Stimulated activated CD4-positive, alpha-beta T cell treated with anti-CD3 and anti-CD28 coated beads, Interleukin-4, amount 100 ng/mL, for 24 hours (primary cell): ENCODE data around the gene UXS1.
"Not testable (repeated sequence)": the region's sequence is repeated elsewhere in the genome, so short reads cannot be mapped to it uniquely, and the experiment has no call there.

Experiments
- DNase-seq: peaks from one replicate; pipeline ENCODE4 v3.0.0-alpha.2; 2020

Gene UXS1

DNA sequence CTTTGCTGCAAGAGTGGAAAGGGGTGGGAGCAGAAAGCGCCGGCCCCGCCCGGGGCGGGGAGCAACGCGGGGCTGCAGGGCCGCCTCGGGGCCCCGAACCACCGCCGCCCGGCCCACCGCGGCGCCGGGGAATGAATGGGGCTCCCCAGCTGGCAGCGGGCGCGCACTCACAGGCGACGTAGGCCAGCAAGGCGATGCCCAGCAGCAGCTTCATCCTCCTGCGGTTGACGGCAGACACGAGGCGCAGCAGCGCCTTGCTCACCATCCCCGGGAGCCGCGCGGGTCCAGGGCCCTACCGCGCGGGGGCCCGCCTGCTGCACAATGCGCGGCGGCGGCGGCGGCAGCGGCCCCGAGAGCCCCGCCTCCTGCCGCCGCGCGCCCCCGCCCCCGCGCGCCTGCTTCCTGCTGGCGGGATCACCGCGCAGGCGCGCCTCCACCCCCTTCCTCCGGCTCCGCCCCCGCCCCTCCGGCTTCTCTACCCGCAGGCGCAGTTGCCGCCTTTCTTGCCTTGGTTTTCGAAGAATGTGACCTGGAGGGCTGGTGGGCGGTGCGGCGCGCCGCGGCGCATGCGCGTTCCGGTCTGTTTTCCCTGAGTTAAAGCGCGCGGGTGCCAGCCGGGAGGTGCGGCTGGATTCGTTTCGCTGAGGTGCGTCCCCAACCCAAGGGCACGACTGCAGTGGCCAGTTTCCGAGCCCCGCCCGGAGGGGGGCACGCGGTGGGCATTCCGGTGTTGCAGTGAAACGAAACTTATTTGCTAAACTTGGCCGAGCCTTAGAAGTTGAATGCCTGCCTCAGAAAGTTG is at the start of gene UXS1:
Gene UXS1 (minus strand): TSS at position 325 of the 802 bp plus-strand sequence. CDS start 60 bp downstream, at position 265.
- peak; percentile 98 for DNase-seq

DNA sequence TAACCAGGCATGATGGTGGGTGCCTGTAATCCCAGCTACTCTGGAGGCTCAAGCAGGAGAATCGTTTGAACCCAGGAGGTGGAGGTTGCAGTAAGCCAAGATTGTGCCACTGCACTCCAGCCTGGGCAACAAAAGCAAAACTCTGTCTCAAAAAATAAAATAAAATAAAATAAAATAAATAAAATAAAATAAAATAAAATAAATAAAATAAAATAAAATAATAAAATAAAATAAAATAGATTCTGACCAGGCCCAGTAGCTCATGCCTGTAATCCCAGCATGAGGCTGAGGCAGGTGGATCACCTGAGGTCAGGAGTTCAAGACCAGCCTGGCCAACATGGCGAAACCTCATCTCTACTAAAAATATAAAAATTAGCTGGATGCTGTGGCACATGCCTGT is 45.4 kb upstream of the UXS1 start:
- not testable (repeated sequence) for DNase-seq

DNA sequence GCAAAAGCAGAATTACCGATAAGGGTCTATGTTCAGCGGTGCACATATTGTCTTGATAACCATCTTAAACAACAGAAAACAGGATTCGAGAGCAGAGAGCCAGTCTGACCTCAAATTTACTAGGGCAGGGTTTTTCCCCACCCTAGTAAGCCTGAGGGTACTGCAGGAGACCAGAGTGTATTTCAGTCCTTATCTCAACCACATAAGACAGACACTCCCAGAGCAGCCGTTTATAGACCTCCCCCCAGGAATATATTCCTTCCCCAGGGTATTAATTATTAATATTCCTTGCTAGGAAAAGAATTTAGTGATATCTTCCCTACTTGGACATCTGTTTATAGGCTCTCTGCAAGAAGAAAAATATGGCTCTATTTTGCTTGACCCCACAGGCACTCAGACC is 41.3 kb upstream of the UXS1 start:
- DNase-seq: not testable (repeated sequence)

DNA sequence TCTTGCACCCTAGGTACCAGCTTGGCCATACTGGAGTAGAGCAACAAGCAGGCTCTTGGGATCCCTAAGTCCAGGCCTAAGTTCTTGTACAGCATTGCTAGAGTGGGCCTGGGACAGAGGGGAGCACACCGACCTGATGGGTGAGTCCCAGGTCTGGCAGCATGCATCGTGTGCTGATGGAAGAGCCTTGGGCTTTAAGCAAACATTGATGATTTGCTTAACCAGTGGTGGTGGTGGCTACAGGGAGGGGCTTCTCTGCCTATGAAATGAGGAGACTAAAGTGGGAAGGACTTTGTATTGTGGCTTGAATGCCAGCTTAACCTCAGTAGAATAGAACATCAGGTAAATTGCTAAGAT is 39.2 kb upstream of the UXS1 start:
- no peak for DNase-seq

DNA sequence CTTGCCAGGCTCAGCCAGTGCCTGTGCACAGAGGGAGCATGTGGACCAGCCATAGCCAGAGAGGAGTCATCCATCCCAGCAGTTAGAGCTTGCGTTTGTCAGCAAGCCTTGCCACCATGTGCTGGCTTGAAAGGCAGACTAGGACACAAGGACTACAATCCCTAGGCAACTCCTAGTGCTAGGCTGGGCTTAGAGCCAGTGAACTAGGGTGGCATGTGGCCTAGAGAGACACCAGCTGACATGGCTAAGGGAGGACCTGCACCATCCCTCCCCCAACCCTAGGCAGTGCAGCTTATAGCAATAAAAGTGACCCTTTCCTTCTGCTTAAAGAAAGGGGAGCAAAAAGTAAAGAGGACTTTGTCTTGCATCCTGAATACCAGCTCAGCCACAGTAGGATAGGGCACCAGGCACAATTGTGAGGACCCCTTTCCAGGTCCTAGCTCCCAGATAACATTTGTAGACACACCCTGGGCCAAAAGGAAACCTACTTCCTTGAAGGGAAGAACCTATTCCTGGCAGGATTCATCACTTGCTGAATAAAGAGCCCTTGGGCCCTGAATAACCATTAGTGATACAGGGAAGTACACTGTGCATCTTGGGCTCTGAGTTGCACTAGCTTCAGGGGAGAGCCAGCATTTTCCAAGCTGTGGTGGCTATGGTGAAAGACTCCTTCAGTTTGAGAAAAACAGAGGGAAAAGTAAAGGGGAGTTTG is 38.7 kb upstream of the UXS1 start:
- no peak for DNase-seq

DNA sequence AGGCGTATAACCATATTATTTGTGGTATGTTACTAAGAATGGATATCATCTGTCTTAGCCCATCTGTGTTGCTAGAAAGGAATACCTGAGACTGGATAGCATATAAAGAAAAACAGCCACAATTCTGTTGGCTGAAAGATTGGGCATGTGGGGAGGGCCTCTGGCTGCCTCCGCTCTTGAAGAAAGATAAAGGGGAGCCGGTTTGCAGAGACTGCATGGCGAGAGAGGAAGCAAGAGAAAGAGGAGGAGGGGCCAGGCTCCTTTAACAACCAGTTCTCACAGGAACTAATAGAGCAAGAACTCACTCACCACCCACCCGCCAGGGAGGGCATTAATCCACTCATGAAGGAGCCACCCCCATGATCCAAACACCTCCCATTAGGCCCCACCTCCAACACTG is 29.2 kb upstream of the UXS1 start:
- no peak for DNase-seq

DNA sequence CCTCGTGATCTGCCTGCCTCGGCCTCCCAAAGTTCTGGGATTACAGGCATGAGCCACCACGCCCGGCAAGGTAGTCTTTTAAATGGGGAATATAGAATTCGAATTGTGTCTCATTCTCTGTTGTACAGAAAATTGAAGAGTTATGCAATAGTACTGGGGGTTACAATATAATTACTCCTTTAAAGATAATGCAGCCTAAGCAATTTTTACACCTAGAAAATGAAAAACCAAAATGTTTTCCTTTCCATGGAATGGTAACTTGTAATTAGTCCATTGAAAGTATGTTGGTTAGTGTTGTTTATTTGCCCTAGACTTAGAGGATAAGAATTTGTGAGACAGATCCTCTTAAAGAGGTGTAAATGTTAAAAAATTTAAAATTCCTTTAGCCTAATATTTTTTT is 28.0 kb upstream of the UXS1 start:
- DNase-seq: not testable (repeated sequence)

DNA sequence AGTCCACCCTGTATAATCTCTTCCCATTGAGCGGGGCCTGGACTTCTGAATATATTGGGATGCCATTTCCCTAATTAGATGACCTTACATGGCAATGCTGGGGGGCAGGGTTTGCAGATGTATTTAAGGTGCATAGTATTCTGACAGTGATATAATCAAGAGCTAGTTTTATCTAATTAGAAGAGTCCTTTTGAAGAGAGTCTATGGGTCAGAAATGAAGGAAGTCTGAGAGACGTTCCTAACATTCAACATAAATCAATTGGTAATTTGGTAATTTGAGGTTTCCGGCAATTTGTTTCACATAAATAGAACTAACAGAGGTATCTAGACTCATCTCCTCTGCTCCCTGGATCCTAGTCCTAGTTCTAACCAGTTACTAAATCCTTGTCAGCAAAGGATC is 25.7 kb upstream of the UXS1 start:
- DNase-seq: no peak

DNA sequence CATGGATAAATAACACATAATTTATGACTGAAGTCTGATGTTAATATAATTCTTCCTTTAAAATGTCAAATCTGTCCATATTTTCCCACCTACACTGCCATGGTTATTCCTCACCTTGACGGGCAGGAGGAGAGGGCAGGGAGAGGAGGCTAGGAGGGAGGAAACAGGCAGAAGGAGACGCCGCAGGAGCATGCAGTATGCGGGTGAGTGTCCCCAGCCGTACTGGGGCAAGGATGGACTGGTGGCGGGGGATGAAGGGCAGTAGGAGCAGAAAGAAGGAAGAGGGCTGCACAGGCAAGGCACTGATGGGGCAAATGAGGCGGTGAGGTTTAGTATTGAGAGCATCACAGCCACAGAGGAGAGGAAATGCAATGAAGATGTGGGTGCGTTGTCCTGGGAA is 25.1 kb upstream of the UXS1 start:
- not testable (repeated sequence) for DNase-seq

DNA sequence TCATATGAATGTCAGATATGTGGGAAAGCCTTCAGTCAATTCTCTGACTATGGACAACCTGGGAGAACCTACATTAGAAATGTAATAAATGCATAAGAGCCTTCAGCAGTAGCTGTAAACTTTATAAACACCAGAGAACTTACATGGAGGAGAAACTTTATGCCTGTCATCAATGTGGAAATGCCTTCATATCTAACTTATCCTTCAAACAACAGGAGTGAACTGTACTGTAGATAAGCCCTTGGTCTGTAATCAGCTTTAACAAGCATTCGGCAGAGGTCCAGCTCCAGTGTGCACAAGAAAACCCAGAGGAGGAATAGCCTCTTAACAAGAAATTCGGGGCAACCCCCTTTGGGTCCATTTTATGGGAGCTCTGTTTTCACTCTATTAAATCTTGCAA is 14.8 kb upstream of the UXS1 start:
- no peak for DNase-seq

DNA sequence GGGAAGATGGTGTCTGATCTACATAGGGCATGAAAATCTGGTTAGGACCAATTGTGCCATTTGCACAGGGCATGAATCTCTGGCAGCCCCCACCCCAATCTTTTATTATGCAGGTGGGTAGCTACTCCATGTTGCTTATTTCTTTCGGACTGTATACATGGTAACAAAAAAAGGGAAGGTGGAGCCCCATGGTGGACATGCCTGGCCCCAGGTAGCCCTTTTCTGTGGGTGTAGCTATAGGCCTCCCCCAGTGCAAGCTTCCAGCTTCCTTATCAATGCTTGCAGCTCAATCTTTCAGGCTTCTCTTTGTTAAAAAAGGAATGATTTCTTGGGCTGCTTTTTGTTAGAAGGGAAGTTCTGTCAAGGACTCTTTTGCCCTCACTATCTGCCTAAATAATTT is 14.3 kb upstream of the UXS1 start:
- no peak for DNase-seq

DNA sequence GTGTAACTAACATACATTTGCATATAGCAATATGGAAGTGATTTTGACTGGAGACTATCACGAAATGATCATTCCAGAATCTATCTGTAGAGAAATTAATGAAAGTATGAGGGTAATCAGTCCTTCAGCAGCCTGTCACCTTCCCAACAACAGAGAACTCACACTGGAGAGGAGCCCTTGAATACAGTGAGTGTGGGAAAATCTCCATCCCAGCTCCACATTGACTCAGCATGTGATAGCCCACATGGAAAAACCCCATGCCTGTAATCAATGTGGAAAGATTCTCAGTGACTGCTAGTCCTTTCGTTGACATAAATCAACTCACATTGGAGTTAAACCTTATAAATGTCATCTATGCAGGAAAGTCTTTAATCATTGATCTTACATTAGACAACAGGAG is 13.1 kb upstream of the UXS1 start:
- DNase-seq: no peak

DNA sequence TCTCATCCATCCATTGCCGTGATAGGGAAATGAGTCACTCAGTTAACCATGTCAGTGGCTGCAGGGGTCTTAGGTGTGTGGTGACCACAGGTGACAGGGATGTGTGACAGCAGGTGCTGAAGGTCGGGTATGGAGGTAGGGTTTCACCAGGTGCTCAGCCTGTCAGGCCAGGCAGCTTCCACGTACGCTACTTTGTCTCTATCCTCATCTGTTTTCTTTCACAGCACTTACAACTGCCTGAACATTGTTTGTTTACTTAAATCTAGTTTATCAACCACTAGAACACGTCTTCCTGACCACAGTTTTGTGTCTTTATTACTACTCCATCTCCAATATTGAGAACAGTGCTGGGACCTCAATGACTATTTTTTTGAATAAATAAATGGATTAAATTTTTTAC is 11.4 kb upstream of the UXS1 start:
- no peak for DNase-seq

DNA sequence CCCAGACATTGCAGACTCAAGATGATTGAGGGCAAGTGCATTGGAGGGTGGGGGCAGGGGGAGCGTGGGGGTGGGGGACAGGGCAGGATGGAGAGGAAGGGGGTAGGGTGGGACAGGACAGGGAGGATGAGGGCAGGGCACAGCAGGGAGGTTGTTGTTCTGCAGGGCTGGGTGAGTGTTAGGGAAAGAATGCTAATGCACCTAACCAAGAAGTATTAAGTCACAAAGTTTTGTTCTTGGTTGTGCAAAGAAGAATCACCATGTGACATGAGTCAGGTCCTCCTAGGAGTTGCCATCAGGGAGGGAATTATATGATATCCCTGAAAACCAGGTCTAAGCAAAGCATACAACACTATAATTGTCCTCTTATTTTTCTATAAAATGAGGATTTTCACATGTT is 10.4 kb upstream of the UXS1 start:
- not testable (repeated sequence) for DNase-seq

DNA sequence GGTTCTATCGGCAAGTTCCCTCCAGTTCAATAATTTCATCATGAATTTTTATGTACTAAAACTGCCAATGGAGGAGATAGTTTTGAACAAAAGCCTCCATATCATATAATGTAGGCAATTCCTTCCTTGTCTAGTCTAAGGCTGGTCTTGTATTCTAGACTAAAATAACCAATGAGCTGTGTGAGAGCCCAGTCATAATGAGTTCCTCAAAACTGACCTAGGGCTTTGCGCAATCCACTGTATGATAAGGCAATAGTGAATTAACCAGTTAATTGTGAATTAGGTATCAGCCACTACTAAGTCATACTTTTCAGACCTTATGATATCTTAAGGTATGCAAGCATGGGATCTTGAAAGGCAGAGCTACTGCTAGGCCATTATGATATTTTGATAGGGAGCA is 7.6 kb upstream of the UXS1 start:
- no peak for DNase-seq

DNA sequence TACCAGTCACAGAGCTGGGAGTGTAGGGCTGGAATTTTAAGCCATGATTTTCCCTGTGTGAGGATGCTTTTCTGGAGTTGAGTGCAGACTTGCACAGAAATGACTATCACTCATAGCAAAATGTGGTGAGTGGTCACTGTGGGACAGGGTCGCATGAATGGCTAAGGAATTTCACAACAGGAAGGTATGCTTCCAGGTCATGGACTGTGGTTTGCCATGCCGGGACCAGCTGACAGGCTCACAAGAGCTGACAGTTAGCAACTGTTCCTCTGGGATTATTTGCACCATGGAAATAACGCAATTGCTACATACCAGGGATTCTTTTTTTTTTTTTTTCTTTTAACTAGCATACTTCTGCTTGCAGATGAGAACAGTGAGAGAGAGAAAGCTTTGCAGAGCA is 3.8 kb upstream of the UXS1 start:
- DNase-seq: no peak

DNA sequence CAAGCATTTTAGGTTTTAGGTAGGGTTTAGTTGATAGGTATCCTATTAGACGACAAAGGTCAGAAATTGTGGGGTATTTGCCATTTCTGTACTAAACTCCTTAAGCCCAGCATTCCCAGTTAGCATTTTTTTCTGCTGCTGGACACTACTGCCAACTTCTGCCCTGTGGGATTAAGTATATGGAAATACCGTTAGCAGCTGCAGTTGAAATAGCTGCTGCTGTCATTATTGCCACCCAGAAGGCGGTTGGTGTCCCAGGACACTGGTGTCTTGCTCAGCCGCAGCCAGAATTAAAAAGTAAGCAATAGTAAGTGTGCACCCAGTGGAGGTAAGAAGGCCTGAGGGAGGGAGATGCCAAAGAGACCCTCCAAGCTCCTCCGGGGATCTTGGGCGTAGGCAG is 1.9 kb upstream of the UXS1 start:
- DNase-seq: no peak

DNA sequence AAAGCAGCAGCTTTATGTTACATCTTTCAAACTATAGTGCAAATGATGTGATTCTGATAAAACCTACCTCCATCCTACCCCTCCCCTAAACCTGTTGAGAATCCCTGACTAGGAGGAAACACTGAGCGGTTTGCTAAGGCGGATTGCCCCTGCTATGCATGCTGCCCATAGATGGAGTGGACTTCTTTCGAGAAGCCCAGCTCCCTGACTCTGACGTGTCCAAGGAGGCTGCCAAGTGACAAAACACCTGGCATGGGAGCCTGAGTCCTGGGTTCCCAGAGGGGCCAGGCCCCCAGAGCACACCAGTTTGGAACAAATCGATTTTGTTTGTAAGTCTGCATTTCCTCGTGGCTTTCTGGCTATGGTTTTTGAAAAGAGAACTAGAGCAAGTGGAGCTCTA is 1.4 kb upstream of the UXS1 start:
- DNase-seq: no peak

DNA sequence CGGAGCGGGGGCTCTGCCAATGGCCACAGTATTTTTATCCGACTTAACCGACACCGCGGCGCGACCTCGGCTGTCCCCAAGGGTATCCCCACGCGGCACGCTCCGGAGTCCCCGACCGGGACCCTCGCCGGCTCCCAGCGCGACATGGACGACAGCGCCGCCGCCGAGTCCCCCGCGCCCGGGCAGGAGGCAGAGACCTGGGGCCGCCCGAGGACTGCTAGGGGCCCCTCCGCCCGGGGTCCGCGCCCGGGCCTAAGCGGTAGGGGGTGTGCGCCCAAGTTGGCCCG is 468 bp downstream of the UXS1 start:
- DNase-seq: no peak

DNA sequence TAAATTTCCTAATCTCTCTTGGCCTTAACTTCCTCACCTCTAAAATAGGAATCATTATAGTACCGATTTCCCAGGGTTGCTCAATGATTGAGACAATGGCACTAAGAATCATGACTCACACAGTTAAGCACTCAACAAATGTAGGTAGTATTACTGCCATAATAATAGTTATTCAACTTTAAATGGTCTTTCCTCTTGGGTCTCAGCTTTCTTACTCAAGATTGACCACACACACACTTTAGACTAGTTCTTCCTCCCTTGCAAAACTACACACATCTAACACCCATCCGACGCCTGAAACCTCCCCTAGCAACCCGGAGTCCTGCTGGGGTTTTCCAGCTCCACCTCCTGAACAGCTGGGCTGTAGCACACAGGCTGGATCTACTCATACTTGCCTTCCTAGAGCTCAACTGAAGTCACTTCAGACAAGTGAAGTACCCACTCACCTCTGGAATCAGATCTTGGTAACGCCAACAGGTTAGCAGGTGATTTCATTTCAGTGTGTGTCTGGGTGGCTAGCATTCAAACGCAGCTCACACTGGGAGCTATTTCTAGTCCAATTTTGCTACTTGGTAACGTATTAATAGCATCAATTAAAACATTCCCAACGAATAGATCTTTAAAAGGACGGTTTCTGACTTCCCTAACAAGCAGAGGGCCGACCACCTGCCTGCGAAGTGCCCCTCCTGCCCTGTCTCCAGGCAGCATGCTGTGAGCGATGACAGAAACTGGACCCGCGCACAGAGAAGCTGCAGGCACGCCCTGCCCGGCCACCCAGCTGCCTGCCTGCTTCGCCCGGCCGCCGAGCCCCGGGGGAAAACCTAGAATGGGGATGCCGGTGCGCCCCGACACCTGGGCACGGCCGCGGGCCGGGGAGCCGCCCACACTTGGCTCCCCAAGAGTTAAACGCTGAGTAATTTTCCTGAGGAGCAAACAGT is 1.1 kb downstream of the UXS1 start:
- peak; percentile 69 for DNase-seq

DNA sequence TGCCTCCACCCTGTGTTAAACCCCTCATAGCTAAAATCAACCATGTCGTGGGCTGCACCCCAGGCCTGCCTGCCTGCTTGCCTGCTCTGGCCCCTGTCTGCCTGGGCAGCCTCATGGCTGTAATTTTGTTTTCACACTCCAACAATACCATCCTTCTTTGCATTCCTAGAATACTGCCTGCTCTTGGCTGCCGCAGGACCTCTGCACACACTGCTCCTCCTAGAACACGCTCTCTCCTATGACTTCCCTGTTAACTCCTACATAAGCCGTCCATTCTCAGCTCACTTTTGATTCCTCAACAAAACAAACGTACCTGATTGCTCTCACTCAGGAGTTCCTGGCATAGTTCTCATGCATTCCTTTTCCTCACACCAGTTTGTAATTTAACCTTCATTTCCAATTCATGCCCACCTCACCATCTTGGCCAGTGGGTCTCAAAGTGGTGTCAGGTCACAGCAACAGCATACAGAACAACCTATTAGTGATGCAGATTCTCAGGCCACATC is 2.5 kb downstream of the UXS1 start:
- no peak for DNase-seq

DNA sequence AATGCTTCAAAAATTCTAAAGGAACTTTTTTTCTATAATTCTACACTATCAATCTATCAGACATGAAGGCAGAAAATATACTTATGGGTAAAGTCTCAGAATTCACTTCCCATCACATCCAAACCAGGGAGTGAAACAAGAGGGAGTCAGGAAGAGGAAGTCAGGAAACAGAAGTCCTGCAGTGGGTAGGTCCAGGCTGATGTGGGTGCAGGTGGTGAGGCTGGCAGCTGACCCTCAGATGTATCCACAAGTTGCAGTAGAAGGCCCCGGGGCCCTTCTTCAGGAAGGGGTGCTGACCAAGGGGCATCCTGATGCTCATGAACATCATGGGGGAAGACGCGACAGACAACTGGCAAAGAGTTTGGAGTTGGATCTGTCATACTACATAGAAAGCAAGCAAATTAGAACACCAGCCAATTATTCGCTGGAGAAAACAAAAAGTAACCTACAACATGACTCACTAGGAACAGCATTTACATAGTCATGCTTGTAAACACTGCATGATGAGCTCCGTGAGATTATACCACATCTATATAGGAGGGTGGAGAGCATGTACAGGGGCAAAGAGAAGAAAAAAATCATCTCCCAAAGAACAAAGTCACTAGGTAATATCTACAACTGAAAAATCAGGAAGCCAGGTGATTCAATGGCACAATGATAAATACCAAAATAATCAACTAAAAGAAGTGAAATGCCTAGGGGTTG is 4.2 kb downstream of the UXS1 start:
- DNase-seq: no peak

DNA sequence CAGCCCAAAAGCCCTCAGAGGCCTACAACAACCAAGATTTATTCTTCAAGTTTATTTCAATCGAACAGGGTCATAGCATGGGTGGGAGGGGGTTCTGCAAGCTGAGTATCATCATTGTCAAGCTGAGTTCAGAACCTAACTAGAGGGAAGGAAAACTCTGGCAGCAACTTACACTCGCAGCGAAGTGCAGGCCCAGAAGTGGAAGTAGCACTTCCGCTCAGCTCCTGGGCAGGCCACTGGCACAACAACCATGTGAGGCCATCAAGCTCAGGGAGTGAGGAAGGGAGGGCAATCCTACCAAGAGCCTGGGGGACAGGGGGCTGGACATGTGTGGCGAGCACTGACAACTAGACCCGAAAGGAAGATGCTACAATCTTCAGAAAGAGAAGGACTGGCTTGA is 4.8 kb downstream of the UXS1 start:
- DNase-seq: no peak
